ENCODE results near the gene APMAP. TPM values are rescaled to one million over a fixed set of nuclear protein-coding genes. Genes with fewer than 3 reads are reported as not detected.

APMAP gene
- total RNA-seq, 3 donors from 2014 or later (not counting 1 experiment from before 2014, with no cell fraction given), result 205 to 212 (median 207) TPM

- Histone ChIP-seq H3K27me3 (ENCODE audit: control insufficient read depth, insufficient read depth, low read length) (no peaks in the 10 kb centered on the region), H3K36me3 (ENCODE audit: control insufficient read depth, insufficient read depth, low read length) (peaks cover 48% of the 10 kb centered on the region), H3K9me3 (ENCODE audit: control insufficient read depth, insufficient read depth, low read length) (peaks cover 3% of the 10 kb centered on the region), H3K4me3 (ENCODE audit: low read length) (no peak overlapping the region), H3K4me1 (ENCODE audit: control insufficient read depth, insufficient read depth, low read length) (peaks cover 69% of the 10 kb centered on the region), H3K27ac (ENCODE audit: low read length) (peak overlapping the region; percentile 65)
- H3K9me3 Mint-ChIP-seq, result no peaks in the 10 kb centered on the region
- peaks cover 98 to 100% of the 10 kb centered on the region in 2 donors for H3K4me1 Mint-ChIP-seq
- peaks cover 27% of the 10 kb centered on the region for H3K36me3 Mint-ChIP-seq
- peak; percentile 37 to 65 (median 57) for ATAC-seq
- no peak for TF ChIP-seq CTCF (IDR thresholded peaks at IDR 0.05)
- peak in 1 of 2 donors; percentile 34 for DNase-seq
- peak overlapping the region; percentile 89 to 94 for H3K27ac Mint-ChIP-seq
- 18% methylated on average over 3 of the region's 3 CpGs for WGBS (ENCODE audit: insufficient coverage)
- peak overlapping the region; percentile 76 for H3K4me3 Mint-ChIP-seq
- intact Hi-C loops (cut with micrococcal nuclease), result no loop called here
- no peaks in the 10 kb centered on the region for H3K27me3 Mint-ChIP-seq (ENCODE audit: low read depth in 2 of 2)
These were observed 10.8 kb downstream of the APMAP start for GRCh38 chr20:24981790-24982189.

GRCh38 chr20:24981282-24981681 lies 11.3 kb downstream of the APMAP start:
- Histone ChIP-seq H3K9me3 (ENCODE audit: control insufficient read depth, insufficient read depth, low read length) (peaks cover 3% of the 10 kb centered on the region), H3K4me3 (ENCODE audit: low read length) (no peak overlapping the region), H3K27ac (ENCODE audit: low read length) (peak overlapping the region; percentile 49), H3K27me3 (ENCODE audit: control insufficient read depth, insufficient read depth, low read length) (no peaks in the 10 kb centered on the region), H3K4me1 (ENCODE audit: control insufficient read depth, insufficient read depth, low read length) (peaks cover 64% of the 10 kb centered on the region), H3K36me3 (ENCODE audit: control insufficient read depth, insufficient read depth, low read length) (peaks cover 51% of the 10 kb centered on the region)
- DNase-seq (no peak), ATAC-seq (peak; percentile 55 to 70 (median 69))
- Mint-ChIP-seq H3K4me1 (peaks cover 98 to 100% of the 10 kb centered on the region in 2 donors), H3K27ac (peak overlapping the region; percentile 89 to 94), H3K9me3 (no peaks in the 10 kb centered on the region), H3K27me3 (ENCODE audit: low read depth in 2 of 2) (no peaks in the 10 kb centered on the region), H3K36me3 (peaks cover 31% of the 10 kb centered on the region), H3K4me3 (peak overlapping the region; percentile 76)
- TF ChIP-seq CTCF (IDR thresholded peaks at IDR 0.05), result no peak
- intact Hi-C loops (cut with micrococcal nuclease), result no loop called here
- 37% methylated on average over 4 of the region's 4 CpGs for WGBS (ENCODE audit: insufficient coverage)

- intact Hi-C loops (cut with micrococcal nuclease), result no loop called here
- DNase-seq (no peak), ATAC-seq (no peak)
- peaks cover 98 to 100% of the 10 kb centered on the region in 2 donors for H3K4me1 Mint-ChIP-seq
- peaks cover 56% of the 10 kb centered on the region for H3K4me1 ChIP-seq (ENCODE audit: control insufficient read depth, insufficient read depth, low read length)
- H3K4me3 Mint-ChIP-seq, result peak overlapping the region; percentile 76
- peaks cover 39% of the 10 kb centered on the region for H3K36me3 Mint-ChIP-seq
- peak overlapping the region; percentile 89 to 94 for H3K27ac Mint-ChIP-seq
- H3K27me3 ChIP-seq (ENCODE audit: control insufficient read depth, insufficient read depth, low read length), result no peaks in the 10 kb centered on the region
- no peaks in the 10 kb centered on the region for H3K9me3 Mint-ChIP-seq
- H3K27me3 Mint-ChIP-seq (ENCODE audit: low read depth in 2 of 2), result no peaks in the 10 kb centered on the region
- H3K36me3 ChIP-seq (ENCODE audit: control insufficient read depth, insufficient read depth, low read length), result peaks cover 55% of the 10 kb centered on the region
- peak overlapping the region; percentile 49 for H3K27ac ChIP-seq (ENCODE audit: low read length)
- H3K4me3 ChIP-seq (ENCODE audit: low read length), result no peak overlapping the region
- peaks cover 3% of the 10 kb centered on the region for H3K9me3 ChIP-seq (ENCODE audit: control insufficient read depth, insufficient read depth, low read length)
- 89% methylated on average over 33 of the region's 34 CpGs for WGBS (ENCODE audit: insufficient coverage)
- TF ChIP-seq CTCF (IDR thresholded peaks at IDR 0.05), result no peak
These were observed 12.1 kb downstream of the APMAP start for GRCh38 chr20:24980291-24981053.

All from natural killer cell (primary cell).